KG1 (cell line): ENCODE results near the gene PIK3R6.
"Not testable (repeated sequence)": the region's sequence is repeated elsewhere in the genome, so short reads cannot be mapped to it uniquely, and the experiment has no call there.

Source experiments
- DNase-seq: peaks from one replicate; lab custom pipeline; 2025; lab: John Stamatoyannopoulos, UW

Gene PIK3R6

DNA sequence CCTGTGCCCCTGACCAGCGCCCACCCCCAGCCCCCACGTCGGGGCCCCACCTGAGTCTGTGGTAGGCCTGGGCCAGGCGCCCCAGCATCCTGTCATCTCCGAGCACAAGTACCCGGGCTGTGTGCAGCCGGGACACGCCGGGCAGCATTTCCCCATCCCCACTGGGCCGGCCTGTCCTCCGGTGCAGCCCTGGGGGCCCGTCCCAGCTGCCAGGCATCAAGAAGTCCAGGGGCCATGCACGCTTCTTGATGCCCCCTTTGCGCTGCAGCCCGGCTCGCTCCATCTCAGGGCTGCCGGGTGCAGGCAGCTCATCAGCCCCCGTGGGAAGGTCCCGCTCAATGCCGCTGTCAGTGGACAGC is 39.0 kb downstream of the PIK3R6 start:
- DNase-seq: no peak

GRCh38 chr17:8826808-8827435 is 40.6 kb downstream of the PIK3R6 start:
- DNase-seq: no peak

DNA sequence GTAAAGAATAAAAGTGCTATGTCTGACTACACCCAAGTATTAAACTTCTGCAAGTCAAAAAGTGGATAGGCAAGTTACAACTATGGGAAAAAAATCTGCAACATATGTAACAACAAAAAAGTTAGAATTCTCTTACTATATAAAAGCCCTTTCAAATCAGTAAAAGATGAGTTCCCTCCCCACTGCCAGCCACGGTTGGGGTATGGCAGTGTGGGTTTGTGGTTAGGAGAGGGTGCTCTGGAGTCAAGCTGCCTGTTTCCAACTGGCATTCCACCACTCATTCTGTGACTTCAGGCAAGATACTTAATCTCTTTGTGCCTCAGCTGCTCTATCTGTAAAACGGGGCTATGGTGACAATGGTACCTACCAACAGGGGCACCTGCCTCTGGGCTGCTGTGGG is 41.7 kb downstream of the PIK3R6 start:
- DNase-seq: no peak

DNA sequence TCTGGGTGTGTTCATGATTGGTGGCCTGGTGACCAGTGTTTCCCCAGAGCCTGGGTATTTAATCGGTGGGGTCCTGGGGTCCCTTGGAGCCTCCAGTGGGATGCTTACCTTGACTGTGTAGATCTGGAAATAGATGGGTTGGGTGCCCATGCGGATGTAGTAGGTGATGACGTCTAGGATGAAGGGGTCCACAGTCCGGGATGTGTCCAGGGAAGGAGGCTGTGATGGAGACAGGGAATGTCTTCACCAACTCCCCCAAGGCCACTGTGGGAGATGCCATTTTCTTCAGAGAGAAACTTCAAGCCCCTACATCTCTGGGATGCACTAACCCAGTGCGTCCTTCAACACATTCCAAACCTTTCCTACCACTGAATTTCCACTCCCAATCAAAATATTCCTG is 44.2 kb downstream of the PIK3R6 start:
- no peak for DNase-seq

DNA sequence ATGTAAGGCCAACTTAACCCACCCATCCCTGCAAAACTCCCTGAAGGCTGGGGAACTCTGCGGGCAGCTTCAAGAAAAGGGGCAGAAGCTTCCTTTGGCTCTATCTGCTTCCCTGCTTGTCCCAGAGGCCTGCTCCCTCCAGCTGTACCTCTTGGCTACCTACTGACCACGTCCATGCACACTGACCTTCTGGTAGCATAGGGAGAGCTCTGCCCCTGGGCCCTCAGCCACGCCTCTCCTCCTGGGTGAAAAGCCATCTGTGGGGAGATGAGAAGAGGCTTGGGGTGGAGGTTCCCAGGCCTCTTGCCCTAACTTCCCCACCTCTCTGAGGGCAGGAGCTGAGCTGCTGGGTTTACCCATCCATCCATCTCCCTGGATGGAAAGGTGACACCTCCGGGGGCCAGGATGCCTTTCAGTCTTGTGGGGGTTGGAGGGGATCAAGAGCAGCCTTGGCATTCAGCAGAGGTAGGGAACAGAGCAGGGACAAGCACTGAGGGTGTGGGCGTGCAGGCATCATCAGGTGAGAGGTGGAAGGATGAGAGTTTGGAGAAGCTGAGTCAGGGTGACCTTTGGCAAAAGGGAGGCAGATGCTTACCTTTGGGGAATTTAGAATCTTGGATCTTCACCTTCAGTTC is 45.0 kb downstream of the PIK3R6 start:
- no peak for DNase-seq

- DNase-seq: no peak
Observed at GRCh38 chr17:8821446-8822105, 45.9 kb downstream of the PIK3R6 start.

DNA sequence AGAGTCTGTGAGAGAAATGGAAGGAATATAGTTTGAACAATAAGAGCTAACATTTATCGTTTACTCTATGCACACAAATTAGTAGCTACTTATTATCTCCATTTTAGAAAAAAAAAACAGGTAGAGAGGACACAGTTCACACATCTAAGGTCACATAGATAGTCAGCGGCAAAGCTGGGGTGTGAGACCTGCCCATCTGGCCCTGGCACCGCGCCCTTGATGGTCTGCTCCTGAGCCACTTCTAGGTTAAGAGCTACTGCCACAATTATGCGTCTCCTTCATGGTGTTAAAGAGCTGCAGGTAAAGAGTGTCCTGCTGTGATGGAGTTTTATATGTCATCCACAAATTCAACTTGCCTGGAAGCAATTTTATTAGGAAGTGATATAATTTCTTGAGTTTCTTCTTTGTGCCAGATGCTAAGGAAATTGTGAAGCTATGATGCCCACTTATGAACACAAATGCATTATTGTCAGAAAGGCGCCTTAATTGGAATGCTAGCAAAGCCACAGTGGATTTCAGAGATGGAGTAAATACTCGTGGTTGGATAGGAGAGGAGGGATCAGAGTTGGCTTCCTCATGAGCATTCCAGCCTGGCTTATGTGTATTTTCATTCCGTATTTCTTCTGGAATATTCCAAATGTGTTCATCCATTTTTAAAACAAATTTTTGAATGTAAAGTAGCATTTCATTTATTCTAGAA is 47.0 kb downstream of the PIK3R6 start:
- no peak for DNase-seq

DNA sequence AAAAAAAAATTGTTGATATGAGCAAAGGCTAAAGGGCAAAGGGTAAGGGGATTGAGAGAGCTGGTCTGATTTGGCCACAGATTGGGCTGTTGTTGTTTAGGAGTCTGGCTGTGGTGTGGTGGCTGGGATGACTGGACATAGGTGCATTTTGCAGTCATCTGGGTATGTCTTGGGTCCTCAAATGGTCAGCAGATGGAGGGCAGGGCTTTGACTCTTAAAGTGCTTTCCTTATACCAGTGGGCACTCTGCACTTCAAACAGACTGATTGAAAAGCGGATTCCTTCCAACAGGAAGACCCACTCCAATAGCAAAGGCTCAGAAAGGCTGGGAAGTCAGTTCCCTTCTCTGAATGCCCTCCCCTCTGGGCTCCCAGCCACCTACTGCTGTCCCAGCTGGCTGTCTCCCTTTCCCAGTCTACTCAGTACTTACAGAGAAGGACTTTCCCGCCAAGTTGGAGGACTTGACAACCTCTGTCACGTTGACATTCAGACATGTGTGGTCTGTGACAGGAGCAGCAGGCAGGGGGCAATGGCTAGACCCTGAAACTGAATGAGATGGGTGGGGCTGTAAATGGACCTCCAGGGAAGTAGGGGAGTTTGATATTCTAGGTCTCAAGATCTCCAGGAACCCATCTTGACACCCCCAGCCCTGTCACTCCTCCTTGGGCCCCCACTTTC is 48.7 kb downstream of the PIK3R6 start:
- no peak for DNase-seq

- no peak for DNase-seq
Observed at GRCh38 chr17:8818047-8818446, 49.4 kb downstream of the PIK3R6 start.

DNA sequence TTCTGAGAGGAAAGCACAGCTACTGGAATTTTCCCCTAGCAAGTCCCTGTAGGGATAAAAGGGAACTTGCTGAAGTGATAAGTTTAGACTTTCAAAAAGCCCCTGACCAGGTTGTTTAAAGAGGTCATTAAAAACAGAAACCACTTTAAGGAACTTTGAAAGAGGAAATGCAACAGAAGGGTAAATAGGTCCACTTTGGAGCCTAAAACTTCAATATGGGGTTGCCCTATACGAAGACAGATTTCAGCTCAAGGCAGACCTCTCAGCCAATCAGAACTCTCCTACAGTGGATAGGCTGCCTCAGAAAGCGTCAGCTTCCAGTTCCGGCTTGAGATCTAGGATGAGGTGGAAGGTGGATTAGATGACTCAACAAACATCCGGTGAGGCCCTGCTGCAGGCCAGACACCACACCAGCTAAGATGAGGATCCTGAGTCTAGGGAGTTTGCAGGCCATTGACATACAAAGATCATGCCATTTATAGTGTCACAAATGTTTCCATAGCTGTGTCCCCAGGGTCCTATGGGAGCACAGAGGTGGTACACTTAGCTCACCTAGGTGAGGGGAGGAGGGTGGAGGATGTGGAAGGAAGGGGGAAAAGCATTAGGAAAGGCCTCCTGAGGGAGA is 60.4 kb downstream of the PIK3R6 start:
- no peak for DNase-seq

DNA sequence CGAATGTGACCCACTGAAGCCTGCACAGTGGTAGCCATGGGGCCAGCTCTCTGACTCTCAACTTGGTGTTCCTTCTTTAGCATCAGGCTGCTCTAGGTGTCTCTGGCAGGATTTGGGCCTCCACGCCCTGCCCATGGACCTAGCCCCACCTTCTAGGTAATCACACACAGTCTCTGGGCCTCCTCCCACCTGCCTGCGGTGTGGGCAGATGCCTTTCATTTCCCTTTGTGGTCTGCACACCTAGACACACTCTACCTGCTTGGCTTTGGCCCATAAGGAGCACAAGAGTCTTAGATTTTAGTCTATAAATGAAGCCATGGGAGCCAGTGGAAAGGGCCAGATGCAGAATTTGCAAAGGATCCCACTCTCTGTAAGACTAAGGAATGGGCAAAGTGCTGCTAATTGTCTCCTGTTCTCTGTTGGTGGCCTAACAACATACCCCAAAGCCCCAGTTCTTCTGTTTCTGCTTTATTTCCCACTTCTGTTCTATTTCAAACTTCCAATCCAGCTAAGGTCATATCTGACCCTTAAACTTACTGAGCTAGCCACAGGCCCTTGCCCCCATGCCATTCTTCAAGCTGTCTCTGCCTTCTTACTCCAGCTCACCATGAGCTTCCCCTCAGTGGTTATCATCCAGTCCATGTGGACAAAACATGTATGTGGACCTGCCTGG is 61.1 kb downstream of the PIK3R6 start:
- DNase-seq: no peak

DNA sequence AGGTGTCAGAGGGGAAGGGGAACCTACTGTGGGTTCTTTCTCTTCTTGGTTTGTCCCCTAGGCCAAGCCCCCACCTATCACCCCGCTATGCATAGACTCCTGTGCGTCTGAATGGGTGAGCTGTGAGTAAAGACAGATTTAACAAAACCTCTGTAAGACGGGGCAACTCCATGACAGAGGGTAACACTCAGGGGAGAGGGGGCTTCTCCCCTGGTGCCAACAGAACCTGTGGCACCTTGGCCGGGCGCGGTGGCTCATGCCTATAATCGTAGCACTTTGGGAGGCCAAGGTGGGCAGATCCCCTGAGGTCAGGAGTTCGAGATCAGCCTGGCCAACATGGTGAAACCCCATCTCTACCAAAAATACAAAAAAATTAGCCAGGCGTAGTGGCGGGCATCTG is 62.1 kb downstream of the PIK3R6 start:
- not testable (repeated sequence) for DNase-seq

DNA sequence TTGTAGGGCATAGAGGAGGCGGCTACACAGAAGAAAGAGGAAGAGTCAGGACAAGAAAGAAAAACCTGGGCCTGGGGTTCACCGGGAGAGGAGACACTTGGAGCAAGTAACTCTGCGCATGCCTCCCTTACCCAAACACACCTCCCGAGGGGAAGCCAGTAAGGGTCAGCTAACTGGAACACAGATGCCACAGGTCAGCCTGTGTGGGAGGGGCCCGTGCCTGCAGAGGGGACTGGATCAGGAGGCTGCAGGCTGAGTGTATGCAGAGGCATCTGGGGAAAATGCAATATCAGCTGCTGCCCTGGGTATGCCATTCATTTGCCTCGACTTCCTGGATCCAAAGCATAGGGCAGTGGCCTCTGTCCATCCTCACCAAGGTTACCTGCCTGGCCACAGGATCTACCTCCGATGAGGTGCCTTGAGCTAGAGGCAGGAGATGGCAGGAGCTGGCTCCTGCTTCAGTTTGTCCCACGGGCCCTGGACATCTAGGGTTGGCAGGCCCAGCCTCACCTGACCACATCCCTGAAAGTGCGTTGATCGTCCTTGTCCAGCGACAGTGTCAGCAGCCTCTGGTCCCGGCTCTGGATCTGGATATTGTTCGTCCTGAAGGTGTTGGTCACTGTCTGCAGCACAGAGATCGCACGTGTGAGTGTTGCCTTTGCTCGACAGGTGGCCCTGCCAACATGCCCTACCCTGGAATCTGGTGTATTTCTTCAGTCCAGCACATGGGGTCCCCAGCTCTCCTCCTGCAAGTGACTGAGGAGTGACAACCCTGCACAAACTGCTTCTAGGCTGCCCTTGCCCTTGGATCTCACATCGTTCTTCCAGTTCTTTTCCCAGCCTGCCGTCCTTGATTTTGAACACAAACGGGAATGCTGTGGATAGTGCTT is 63.7 kb downstream of the PIK3R6 start:
- DNase-seq: no peak

GRCh38 chr17:8801135-8801840 is 66.2 kb downstream of the PIK3R6 start:
- no peak for DNase-seq

GRCh38 chr17:8800656-8801055 is 66.8 kb downstream of the PIK3R6 start:
- no peak for DNase-seq

GRCh38 chr17:8799570-8800212 is 67.8 kb downstream of the PIK3R6 start:
- no peak for DNase-seq

- no peak for DNase-seq
Observed at GRCh38 chr17:8798846-8799569, 68.5 kb downstream of the PIK3R6 start, which contains the start of gene MFSD6L. TSS of gene MFSD6L (minus strand) at chr17:8799365. CDS start at chr17:8799120, 245 bp downstream.

GRCh38 chr17:8798176-8798845 is 69.2 kb downstream of the PIK3R6 start:
- no peak for DNase-seq
